CD4-positive, alpha-beta T cell treated with Interleukin-1 beta for 1 hour (primary cell): Measurements from ENCODE around the gene RPS21.
A peak's percentile ranks its signal among the peaks of the same experiment; 100 is the strongest.

ENCODE experiments used
- DNase-seq, 2 donors: peaks; one replicate each; pipeline ENCODE4 v3.0.0-alpha.2; 2020 to 2022

RPS21 gene

DNA sequence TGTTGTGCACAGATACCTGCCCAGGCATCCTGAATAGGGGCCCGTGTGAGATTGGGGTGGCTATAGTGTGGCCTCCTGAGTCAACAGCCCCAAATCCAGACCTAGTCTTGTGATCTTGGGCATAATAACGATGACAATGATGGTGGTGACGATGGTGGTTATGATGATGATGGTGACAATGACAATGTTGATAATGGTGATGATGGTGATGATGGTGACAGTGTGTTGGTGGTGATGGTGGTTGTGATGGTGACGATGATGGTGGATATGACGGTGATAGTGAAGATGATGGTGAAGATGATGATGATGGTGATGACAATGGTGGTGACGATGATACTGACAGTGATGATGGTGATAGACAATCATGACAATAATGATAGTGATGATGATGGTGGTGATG is 5.1 kb upstream of the RPS21 start:
- no peak for DNase-seq

DNA sequence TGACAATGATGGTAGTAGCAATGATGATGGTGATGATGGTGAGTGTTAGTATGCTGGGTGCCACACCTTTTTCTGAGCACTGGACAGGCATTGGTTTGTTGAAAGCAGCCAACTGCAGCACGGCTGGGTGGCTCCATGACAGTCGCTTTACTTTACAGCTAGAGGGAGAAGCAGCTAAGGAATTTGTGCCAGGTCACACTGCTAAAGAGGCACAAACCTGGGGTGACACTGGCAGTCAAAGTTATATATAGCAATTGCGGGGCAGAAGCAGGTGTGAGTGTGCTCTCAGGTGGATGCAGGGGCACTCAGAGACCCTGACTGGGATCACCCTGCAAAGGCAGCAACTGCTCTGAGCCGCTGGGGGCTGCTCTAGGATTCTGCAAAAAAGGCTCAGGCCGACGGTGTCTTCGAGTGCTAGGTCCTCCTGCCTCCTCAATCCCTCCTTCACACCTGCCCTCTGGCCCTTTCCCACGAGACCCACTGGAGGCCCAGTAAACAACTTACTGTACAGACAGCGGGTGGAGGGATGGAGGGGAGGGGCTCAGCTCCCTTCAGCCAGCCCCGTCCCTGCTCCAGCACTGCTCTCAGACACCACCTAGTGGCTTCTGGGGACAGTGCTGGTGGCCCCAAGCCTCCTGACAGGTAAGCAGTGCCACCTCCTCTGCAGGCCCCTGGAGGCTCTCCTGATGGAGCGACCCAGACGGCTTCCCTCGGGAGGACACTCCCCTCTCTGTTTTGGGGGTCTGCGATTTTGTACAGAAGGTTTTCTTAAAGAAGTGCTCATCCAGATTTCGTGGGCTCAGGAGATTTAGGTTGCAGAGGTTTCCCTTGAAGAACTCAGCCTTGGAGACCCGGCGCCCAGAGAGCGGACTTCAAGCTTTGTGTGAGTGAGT is 4.4 kb upstream of the RPS21 start:
- DNase-seq: peak; percentile 81 to 84

DNA sequence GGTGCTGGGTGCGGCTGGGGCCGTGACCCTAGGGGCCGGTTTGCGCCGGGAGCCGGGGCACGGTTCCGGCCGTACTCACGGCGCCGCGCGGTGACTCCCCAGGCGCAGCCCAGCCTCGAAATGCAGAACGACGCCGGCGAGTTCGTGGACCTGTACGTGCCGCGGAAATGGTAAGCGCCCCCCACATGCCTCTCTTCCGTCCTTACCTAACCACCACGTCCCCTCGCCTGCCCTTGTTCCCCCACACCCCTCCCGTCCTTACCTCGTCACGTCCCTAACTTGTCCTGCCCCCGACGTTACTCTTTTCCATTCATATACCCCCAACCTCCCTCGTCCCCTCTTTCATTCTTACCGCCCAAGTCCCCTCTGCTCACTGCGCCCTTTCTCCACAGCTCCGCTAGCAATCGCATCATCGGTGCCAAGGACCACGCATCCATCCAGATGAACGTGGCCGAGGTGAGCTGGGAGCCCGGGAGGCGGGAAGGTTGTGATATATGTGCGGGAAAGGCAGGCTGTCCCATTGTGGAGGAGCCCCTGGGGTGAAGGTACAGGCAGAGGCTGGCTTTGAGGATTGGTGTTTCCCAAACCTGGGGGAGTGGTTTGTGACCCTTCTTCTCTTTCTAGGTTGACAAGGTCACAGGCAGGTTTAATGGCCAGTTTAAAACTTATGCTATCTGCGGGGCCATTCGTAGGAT is 463 bp downstream of the RPS21 start:
- no peak for DNase-seq

DNA sequence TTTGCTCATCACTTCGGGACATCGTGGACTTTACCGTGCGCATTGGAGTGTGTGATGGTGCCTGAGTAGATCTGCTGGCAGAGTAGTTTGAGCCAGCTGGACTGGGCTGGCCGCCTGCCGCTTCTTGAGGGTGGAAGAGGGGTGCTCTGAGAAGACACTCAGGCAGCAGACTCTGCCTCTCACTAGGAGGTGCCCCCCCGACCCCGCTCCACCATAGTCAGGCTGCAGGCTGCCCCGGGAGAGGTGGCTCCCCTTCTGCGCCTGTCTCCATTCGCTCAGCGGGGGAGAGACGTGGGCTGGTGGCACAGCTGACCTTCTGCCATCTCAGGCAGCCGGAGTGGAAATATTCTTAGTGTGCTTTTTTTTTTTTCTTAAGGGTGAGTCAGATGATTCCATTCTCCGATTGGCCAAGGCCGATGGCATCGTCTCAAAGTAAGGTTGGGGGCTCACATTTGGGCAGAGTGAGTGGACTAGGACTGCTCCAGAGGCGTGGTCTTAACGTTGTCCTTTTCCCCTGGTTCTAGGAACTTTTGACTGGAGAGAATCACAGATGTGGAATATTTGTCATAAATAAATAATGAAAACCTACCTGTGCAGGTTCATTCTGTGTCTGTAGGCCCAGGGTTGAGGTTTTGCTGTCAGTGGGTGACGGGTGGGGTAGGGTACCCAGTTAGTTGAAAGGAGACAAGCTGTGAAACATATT is 1.2 kb downstream of the RPS21 start:
- no peak for DNase-seq

DNA sequence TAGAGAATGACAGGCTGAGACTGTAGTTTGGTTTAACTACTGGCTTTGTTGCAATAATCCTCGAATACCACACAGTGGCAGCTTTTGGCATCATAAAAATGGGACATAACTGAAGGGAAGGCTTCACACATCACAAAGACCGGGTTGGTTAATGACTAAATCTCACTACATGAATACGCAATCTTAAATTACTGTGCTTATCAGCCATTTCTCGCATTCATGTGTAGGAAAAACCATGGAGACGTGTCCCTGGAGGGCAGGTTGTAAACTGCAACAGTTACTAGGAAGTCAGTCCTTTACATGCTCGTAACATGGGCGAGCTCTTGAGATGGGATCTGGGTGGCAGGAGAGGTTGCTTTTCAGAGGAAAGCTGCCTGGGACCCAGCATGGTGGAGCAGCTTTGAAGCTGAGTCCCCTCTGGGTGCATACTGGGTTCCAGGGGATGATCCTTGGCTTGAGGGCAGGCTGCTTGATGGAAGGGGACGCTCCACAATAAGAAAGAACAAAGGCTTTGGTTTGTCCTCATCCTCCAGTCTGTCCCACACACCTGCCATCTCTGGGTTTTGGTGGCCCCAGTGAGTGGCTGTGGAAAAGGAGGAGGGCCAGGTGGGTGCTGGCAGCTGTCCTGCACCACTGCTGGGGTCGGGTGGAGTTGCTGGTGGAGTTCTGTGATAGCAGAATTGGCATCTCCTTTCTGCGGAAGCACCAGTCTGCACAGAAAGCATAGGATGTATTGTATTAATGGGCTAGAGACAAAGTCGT is 2.1 kb downstream of the RPS21 start:
- DNase-seq: no peak

DNA sequence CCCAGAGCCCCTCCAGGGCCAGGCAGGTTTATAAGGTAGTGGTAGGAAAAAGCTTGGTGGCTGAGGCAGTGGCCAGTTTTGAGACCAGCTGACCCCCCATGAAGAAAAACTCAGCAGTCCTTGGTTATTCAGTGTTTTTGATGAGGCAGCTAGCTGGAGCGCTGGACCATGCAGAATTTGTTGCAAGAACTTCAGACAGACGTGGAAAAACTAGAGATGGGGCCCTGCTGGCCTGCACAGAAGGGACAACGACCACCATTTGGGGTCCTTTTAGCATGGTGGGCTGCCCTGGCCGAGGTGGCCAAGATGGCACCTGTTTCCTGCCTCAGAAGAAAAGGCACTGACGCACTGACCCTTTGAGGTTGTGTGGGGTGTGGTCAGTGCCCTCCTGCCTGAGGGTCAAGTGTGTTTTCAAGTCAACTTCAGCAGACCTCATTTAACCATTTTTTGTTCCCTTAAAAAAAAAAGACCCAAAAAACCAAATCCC is 2.7 kb downstream of the RPS21 start:
- DNase-seq: no peak

DNA sequence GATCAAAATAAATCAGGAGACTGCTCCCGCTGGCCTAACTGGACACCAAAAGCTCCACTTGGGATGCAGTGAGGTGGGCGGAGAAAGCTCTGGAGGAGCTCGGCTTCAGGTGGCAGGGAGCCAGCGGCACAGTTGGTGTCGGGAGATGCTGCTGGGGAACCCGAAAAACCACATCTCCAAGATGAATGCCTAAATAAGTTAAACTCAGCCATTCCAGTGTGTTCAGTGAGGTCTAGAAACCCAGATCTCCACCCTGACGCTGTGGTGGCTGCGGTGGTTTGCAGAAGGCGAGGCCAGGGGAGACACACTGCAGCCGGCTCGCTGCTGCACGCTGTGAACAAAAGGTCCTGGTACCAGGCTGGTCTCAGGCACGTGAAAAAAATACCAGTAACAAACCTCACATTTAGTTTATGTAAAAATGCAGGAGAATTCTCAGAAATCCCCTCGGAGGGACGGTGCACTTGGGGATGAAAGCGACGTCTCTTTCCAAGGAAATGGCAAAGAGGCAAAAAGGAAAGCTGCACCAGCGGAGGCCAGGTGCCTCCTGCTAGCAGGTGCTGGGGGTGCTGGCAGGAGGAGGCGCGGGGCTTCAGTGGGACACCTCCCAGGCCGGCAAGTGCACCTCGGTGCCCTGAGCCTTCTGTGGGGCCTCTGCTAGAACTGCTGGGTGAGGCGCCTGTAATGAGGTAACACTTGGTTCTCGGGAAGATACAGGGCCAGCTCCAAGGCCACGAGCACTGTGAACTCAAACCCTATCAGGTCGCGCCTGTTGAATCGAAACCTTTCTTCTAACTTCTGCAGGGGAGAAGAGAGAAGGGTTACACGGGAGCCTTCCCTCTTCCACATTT is 3.6 kb downstream of the RPS21 start:
- DNase-seq: no peak

DNA sequence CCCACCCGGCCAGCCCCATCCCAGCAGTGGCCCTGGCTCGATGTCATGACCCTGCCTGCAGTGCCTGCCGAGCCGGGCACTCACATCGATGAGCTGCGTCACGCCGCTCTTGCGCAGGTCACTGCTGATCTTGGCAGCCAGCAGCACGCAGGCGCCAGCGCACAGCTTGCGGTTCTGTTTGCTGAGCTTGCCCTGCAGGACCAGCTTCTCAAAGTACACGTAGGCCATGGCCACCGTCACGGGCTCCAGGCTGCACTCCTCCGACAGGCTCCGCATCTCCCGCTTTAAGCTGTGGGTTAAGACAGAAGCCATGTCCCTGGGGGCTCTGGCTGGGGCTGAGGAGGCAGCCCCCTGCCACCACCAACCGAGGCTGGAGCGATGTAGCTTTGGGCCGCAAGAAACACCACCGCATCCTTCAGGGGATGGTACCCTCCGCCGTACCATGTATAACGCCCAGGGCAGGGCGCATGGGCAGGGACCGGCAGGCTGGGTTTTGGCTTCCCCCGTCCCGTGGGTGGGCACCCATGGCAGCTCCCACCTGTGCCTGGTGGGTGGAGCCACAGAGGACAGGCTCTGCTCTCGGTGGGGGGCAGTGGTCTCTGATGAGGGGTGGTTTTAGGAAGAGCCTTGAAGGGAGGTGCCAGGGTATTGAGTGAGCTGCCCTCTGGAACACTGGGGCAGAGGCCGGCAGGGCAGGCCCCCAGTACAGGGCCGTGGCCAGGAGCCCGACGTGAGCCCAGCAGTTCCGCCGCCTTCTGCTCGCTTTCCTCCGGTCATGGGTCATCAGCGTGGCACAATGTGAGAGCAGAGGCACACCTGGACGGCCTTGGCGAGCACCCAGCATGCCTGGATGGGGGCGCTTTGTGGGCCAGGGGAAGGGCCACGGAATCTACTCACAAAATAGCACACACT is 4.5 kb downstream of the RPS21 start:
- DNase-seq: no peak

DNA sequence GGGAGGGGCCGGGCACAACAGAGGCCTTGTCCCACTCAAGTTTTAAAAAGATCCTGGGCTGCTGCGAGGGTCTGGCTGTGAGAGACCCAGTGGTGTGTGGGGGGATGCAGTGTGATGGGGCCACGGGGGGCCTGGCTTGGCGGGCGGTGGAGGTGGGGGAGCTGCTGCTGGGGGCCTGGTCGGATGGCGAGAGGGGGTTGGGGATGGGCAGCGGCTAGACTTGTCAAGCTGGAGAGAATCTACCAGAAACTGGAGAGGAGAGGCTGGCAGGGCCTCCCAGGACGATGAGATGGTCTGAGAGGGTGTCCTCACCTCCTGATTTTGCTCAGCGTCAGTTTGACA is 5.1 kb downstream of the RPS21 start:
- DNase-seq: no peak

DNA sequence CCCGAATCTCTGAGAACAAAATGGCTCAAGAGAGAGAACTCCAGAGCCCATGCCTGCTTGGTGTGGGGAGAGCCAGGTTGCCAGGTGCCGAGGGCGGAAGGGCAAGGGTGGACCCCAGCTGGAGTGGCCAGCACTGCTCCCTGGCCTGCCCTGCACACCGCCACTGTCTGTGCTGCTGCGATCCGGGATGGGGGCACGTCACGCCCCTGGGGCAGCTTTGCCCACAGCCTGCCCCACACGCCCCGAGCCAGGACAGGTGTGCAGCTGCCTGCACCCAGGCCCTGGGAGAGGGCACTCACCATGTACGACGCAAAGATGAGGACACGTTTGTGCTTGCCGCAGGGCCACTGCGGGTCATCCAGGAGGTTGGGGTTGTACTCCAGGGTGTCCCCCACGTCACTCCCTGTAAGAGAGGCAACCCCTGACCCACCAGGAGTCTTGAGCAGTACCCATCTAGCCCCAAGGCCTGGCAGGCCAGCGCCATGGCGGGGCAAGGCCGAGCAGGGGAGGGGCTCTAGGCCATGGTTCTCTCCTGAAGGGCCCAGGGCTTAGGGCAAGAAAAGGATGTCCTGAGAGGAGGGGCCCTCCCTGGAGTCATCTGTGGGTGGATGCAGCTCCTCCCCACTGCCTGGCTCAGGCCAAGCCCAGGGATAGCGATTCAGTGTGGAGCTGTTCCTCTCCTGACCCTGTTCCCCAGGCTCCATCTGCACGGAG is 5.9 kb downstream of the RPS21 start:
- no peak for DNase-seq

DNA sequence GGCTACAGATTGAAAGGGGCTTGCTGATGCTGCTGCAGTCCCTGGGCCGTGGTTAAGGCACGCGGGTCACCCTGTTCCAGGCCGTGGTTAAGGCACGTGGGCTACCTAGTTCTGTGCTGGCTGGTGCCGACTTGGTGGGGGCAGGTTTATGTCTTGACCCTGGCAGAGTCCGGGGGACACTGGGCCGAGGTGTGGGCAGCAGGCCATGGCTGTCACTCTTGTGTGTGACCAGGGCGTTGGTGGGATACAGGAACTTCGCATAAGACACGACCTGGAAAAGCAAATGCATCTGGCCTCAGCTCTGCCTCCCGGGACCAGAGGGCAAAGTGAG is 6.4 kb downstream of the RPS21 start:
- DNase-seq: no peak

DNA sequence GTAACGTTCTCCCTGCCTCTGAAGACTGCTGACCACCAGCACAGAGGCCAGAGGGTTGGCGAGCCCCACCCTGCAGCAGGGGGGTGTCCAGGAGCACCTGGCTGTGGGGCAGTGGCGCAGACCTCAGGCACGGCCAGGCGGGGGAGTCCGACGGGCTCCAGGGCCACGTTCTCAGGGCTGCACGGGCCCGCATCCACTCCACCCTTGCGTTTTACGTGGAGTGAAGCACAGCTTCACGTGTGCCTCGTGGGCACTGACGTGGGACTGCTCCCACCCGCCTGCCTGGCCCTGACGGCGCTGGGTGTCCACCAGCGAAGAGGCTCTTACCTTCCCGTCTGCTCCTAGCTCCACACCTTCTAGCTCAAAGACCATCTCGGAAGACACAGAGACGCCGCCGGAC is 6.9 kb downstream of the RPS21 start:
- no peak for DNase-seq

DNA sequence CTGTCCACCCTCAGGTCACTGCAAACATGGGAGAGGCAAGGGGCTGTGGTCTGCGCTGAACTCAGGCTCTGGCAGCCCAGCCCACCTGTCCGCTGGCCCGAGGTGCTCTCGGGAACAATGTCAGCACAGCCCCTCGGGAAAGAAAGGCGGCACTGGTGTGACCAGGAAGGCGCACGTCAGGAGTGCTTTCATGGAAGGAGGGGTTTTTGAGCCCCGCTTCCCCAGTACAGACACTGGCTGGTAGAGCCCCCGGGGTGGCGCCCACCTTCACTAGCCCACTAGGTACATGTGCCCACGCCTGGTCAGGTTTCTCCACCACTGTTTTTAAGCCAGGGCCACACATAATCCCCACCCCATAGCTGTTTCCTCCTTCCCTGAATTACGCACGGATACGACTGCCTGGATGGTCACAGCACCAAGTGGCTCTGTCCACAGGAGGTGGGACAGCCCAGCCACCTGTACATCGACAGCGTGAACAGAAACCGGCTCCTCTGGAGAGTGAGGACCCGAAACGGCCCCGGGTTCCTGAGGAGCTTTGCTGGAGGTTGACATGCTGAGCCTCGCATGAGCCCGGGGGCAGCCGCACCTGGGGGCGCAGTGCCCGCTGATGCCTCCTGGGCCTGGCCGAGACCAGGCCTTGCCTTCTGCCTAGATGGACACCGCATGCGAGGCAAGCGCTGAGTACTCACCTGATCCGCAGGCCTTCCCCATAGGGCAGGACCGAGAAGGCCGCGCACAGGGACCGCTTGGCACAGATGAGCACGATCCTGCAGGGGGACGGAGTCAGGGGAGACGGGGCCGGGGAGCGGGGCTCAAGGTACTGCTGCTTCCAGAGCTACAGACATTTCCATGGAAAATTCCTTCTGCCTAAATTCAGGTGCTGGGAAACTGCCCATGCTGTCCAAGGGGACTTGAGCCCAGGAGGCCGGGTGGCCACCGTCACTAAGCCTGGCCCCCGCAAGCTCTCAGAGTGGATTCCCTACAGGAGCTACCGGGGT is 7.6 kb downstream of the RPS21 start:
- no peak for DNase-seq

DNA sequence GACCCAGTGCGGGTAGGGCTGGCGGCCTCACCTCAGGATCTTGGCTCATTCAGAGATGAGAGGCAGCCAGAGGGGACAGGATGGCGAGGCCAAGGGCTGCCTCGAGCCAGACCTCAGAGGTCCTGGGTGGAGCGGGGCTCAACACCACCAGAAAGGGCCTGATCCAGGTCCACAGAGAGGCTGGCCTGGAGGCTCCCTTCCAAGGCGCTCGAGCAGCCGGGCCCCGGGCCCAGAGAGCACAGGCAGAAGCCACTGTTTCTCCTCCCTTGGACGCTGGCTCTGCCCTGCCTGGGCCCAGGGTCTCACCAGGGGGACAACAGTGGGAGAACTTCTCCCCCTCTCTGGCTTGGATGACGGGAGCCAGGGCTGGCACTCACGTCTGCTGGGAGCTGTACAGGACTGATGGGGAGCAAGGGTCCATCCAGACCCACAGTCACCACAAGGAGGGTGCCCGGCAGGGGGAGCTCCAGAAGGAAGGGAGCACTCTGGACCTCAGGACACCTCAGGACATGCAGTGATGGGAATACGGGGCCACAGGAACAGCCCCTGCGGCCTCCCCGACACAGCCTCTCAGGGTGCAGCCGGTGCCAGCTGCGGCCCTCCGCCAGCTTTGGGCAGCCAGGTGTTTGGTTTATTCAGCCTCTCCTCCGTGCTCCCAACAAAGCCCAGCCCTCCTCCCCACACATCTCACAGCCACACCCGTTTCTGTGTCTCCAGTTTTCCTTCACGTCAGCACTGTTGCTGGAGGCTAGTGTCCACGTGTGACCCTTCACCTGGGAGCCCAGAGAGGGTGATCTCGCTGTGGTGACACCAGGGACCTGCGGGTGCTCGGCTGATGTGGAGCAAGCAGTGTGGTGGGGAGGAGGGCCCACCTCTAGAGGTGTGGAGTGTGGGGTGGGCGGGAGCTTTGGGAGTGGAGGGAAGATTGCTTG is 8.7 kb downstream of the RPS21 start:
- DNase-seq: no peak

DNA sequence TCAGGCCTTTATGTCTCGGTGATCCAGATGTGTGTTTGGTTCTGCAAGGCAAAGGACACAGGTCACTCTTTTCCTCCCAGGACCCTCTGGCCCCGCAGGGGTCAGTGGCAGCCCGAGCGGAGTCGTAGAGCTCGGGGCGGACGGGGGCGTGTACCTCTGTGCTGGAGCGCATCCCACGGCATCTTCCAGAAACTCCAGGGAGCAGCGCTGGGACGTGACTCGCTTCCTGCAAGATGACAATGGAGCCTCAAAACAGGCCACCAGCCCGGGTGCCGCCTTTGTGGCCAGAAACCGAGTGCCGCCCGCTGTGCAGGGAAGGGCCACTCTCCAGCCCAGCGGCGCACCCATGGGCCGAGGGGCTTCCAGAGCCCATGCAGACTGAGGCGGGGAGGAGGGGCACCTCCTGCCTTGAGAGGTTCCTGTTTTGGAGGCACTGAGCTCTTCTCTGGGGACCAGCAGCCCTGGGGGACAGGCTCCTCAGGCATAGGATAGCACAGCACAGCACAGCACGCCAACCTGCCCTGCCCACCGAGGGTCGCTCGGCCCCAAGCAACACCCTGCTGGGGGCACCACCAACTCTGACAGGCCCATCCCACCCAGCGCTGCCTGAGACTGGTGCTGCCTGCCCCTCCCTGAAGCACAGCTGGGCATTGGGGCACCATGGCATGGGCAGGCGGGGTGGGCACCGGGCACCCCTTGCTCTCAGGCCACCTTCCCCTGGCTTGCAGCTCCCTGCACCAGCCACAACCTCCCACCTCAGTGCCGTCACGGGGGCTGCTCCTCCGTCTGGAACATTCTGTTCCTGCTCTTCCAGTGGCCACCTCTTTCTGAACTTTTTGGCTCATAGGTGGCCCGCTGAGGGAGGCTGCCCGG is 9.7 kb downstream of the RPS21 start:
- DNase-seq: no peak

DNA sequence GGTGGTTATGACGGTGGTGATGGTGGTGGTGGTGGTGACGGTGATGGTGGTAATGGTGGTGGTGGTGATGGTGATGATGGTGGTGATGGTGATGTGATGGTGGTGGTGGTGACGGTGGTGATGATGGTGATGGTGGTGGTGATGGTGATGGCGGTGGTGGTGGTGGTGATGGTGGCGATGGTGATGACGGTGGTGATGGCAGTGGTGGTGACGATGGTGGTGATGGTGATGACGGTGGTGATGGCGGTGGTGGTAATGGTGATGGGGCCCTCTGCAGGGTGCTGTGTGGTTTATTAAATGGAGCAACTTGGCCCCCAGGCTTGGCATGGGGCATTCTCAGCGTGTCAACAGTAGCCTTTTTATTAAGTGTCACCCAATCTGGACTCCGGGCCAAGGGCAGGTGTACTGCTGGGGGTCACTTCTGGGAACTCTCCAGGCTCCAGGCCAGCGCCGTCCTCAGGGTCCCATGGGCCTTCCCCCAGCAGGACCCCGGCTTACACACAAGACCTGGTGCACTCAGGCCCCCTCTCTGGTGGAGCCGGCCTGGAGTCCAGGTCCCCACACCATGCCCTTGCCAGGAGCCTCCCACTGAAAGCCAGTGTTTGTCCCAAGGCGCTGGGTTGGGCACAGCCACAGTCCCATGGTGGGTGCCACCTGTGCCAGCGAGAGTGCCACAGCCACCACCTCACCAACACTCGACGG is 11.4 kb downstream of the RPS21 start:
- DNase-seq: no peak
